SK-N-MC (cell line): ENCODE results near the gene HRC.

Experiments used
- EZH2 ChIP-seq: fragments of 200-600 bp; sonication (generic); IDR thresholded peaks from one replicate; pipeline ENCODE4 v1.6.1; 2017; ENCODE audit warnings: antibody characterized with exemption
- POLR2AphosphoS5 ChIP-seq: IDR thresholded peaks from 2 replicates; pipeline ENCODE4 v1.6.1; 2012; ENCODE audit warnings: mild to moderate bottlenecking, low read depth, low read length, borderline replicate concordance

DNA sequence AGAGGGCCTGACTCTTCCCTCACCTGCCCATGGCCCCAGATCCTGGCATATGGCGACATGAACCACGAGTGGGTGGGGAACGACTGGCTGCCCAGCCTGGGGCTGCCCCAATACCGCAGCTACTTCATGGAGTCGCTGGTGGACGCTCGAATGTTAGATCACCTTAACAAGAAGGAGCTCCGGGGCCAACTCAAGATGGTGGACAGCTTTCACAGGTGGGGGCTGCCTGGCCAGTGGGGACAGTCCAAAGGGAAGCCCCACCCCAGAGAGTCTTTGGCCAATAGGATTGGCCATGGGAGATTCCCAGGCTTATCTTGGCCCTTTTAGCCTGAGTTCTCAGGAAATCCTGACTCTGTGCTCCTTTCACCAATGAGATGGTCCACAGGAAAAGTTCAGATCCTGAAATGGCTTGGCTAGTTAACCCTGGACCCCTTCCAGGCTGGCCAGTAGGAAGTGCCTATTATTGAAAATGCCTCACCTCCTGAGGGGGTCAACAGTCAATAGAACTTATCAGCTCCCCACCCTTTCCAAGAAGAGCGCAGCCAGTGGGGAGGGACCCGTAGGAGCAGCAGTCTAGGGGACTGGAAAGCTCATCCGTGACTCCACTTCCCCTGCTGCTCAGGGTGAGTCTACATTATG, 7.0 kb downstream of the HRC start:
- TF ChIP-seq POLR2AphosphoS5: no peak
- no peak for TF ChIP-seq EZH2
